HCT116 (cell line): Measurements from ENCODE around the gene MED10. TPM values are rescaled to one million over a fixed set of nuclear protein-coding genes. Genes with fewer than 3 reads are reported as not detected.
A peak's percentile ranks its signal among the peaks of the same experiment; 100 is the strongest.

Experiments used
- ATAC-seq: fragments of 200-7000 bp; cut with Tn5 transposase; 2 replicates; pipeline ENCODE4 v1.9.1; 2020; ENCODE audit warnings: mild to moderate bottlenecking, moderate library complexity
- BruUV-seq: library from RNA; stranded (reverse); fragments of 400-500 nt; replicated peaks from 2 replicates; lab custom pipeline; 2021; lab: Mats Ljungman, UMichigan
- CTCF ChIA-PET: fragments of 300-600 bp; sonication (Branson Sonifier 250); formaldehyde crosslinking; loops from one replicate; lab custom pipeline; 2021; ENCODE audit warnings: antibody characterized with exemption; lab: Charles Lee
- POLR2A ChIA-PET: fragments of 300-600, 350-600 bp; sonication (Branson Sonifier 250); formaldehyde crosslinking; loops from one replicate; lab custom pipeline; 2021; ENCODE audit warnings: antibody characterized with exemption; lab: Charles Lee
- RAD21 ChIA-PET, 2 experiments: fragments of 300-600 bp; sonication (Branson Sonifier 250); formaldehyde crosslinking; loops; one replicate each; lab custom pipeline; 2023; ENCODE audit warnings: low total read pairs in 2 of 2; ENCODE audit not compliant: uncharacterized antibody in 2 of 2, unreplicated experiment in 2 of 2, low non-redundant PET in 1 of 2; lab: Charles Lee
- DNase-seq: peaks from one replicate; pipeline ENCODE4 v3.0.0-alpha.2; 2010; ENCODE audit warnings: low read depth, low spot score
- H2AFZ ChIP-seq: fragments of 200-600 bp; shearing (Covaris generic), sonication (generic); 2 replicates; pipeline ENCODE4 v1.6.1; 2017; ENCODE audit warnings: low read depth, mixed run types, mixed read lengths, antibody characterized with exemption, low read length; ENCODE audit not compliant: poor library complexity, severe bottlenecking
- H3K27ac ChIP-seq: 2 replicates; pipeline ENCODE4 v1.5.1; 2012; ENCODE audit warnings: low read depth, low read length
- H3K27me3 ChIP-seq: fragments of 200-600 bp; sonication (generic); 2 replicates; pipeline ENCODE4 v1.6.1; 2016; ENCODE audit warnings: mixed run types, low read length, mixed read lengths; ENCODE audit not compliant: insufficient read depth
- H3K36me3 ChIP-seq, 2 experiments: fragments of 200-500 bp in 1 of 2; fragments of 200-600 bp in 1 of 2; sonication (Bioruptor generic) in 1 of 2; sonication (generic) in 1 of 2; 2 replicates each; pipeline versions ENCODE4 v1.5.1 to v1.6.1; 2014 to 2016; ENCODE audit warnings: low read length in 2 of 2, inconsistent platforms in 1 of 2, mixed read lengths in 1 of 2, mixed run types in 1 of 2; ENCODE audit not compliant: insufficient read depth in 2 of 2, control insufficient read depth in 1 of 2
- H3K4me1 ChIP-seq, 2 experiments: fragments of 200-600 bp in 1 of 2; sonication (generic) in 1 of 2; 2 replicates each; pipeline versions ENCODE4 v1.5.1 to v1.6.1; 2012 to 2017; ENCODE audit warnings: low read length in 2 of 2, inconsistent platforms in 1 of 2, mild to moderate bottlenecking in 1 of 2, mixed read lengths in 1 of 2, mixed run types in 1 of 2, moderate library complexity in 1 of 2; ENCODE audit not compliant: insufficient read depth in 2 of 2, control insufficient read depth in 1 of 2
- H3K4me2 ChIP-seq: fragments of 200-600 bp; sonication (generic); 2 replicates; pipeline ENCODE4 v1.6.1; 2017; ENCODE audit warnings: mixed run types, low read length, mixed read lengths
- H3K4me3 ChIP-seq, 2 experiments: fragments of 200-600 bp in 1 of 2; sonication (generic) in 1 of 2; replicated peaks in 1 of 2; 2 replicates each; pipeline ENCODE4 v1.5.1; 2011 to 2016; ENCODE audit warnings: low read length in 2 of 2, control low read depth in 1 of 2, low read depth in 1 of 2, mild to moderate bottlenecking in 1 of 2, mixed read lengths in 1 of 2, mixed run types in 1 of 2
- H3K79me2 ChIP-seq: fragments of 200-600 bp; sonication (generic); 2 replicates; pipeline ENCODE4 v1.6.1; 2017; ENCODE audit warnings: mild to moderate bottlenecking, mixed run types, low read length, moderate library complexity, mixed read lengths; ENCODE audit not compliant: insufficient read depth
- H3K9ac ChIP-seq: fragments of 200-600 bp; sonication (generic); 2 replicates; pipeline ENCODE4 v1.6.1; 2016; ENCODE audit warnings: low read length, mixed read lengths
- H3K9me2 ChIP-seq: fragments of 200-600 bp; sonication (generic), shearing (Covaris generic); 2 replicates; pipeline ENCODE4 v1.6.1; 2017; ENCODE audit warnings: mixed run types, mild to moderate bottlenecking, moderate library complexity; ENCODE audit not compliant: insufficient read depth
- H3K9me3 ChIP-seq, 2 experiments: fragments of 200-500 bp in 1 of 2; fragments of 200-600 bp in 1 of 2; sonication (Bioruptor generic) in 1 of 2; sonication (generic) in 1 of 2; 2 replicates each; pipeline ENCODE4 v1.6.1; 2014 to 2017; ENCODE audit warnings: low read length in 2 of 2, mixed read lengths in 2 of 2, inconsistent platforms in 1 of 2, low read depth in 1 of 2, mild to moderate bottlenecking in 1 of 2, mixed run types in 1 of 2, moderate library complexity in 1 of 2; ENCODE audit not compliant: control insufficient read depth in 1 of 2, insufficient read depth in 1 of 2
- H4K20me1 ChIP-seq: fragments of 200-600 bp; sonication (generic), shearing (Covaris generic); 2 replicates; pipeline ENCODE4 v1.6.1; 2017; ENCODE audit warnings: mixed run types, mild to moderate bottlenecking, moderate library complexity; ENCODE audit not compliant: insufficient read depth
- ATF3 ChIP-seq: IDR thresholded peaks from 2 replicates; pipeline ENCODE4 v1.6.1; 2012
- CEBPB ChIP-seq: IDR thresholded peaks from 2 replicates; pipeline ENCODE4 v1.6.1; 2012; ENCODE audit warnings: low read depth
- CTCF ChIP-seq, 3 experiments: fragments of 200-600 bp in 1 of 3; sonication (generic) in 1 of 3; IDR thresholded peaks in 2 of 3; conservative IDR thresholded peaks in 1 of 3; 2 replicates each; pipeline ENCODE4 v1.5.1; 2012 to 2017; ENCODE audit warnings: low read depth in 2 of 3, low read length in 2 of 3, antibody characterized with exemption in 1 of 3, borderline replicate concordance in 1 of 3, control low read depth in 1 of 3, mild to moderate bottlenecking in 1 of 3, mixed read lengths in 1 of 3, mixed run types in 1 of 3, moderate library complexity in 1 of 3; ENCODE audit not compliant: insufficient read depth in 1 of 3
- EZH2phosphoT487 ChIP-seq: fragments of 200-600 bp; IDR thresholded peaks from 2 replicates; pipeline ENCODE4 v1.6.1; 2018; ENCODE audit warnings: antibody characterized with exemption, borderline replicate concordance
- POLR2AphosphoS5 ChIP-seq: IDR thresholded peaks from 2 replicates; pipeline ENCODE4 v1.6.1; 2011; ENCODE audit warnings: mild to moderate bottlenecking, low read depth, low read length, moderate library complexity
- REST ChIP-seq: IDR thresholded peaks from 2 replicates; pipeline ENCODE4 v1.6.1; 2012; ENCODE audit warnings: low read depth
- SP1 ChIP-seq: IDR thresholded peaks from 2 replicates; pipeline ENCODE4 v1.6.1; 2012; ENCODE audit warnings: low read depth
- TCF7L2 ChIP-seq: IDR thresholded peaks from 2 replicates; pipeline ENCODE4 v1.7.0; 2011; ENCODE audit warnings: borderline replicate concordance, inconsistent platforms; ENCODE audit not compliant: insufficient read depth, insufficient read length; ENCODE audit errors: extremely low read depth
- YY1 ChIP-seq: IDR thresholded peaks from 2 replicates; pipeline ENCODE4 v1.6.1; 2011; ENCODE audit warnings: low read length, low read depth, moderate library complexity, mild to moderate bottlenecking; ENCODE audit not compliant: insufficient replicate concordance; ENCODE audit errors: extremely low read depth
- intact Hi-C: fragments of 100-400 bp; cut with micrococcal nuclease; formaldehyde crosslinking; loops from 2 replicates; pipeline ENCODE4 v1.10.0; 2022
- total RNA-seq: library from RNA; stranded (reverse); gene quantifications from one replicate; pipeline ENCODE4 v1.2.1, GENCODE V29; 2021; ENCODE audit not compliant: unreplicated experiment

The MED10 gene
- total RNA-seq, 1 experiment from 2014 or later: 35.0 TPM

- Histone ChIP-seq H3K4me3 (no peak overlapping the region), H3K4me1 (no peaks in the 10 kb centered on the region), H3K79me2 (no peaks in the 10 kb centered on the region), H3K4me2 (no peak overlapping the region), H3K9ac (no peak overlapping the region), H3K9me2 (no peaks in the 10 kb centered on the region), H3K9me3 (no peaks in the 10 kb centered on the region), H3K27me3 (no peaks in the 10 kb centered on the region; the same call in 1 of the 2 replicates), H4K20me1 (no peaks in the 10 kb centered on the region), H3K36me3 (no peaks in the 10 kb centered on the region), H2AFZ (no peak overlapping the region), H3K27ac (no peak overlapping the region)
- DNase-seq (no peak), ATAC-seq (no peak)
- intact Hi-C loops: no loop called here
- no TSS peak for BruUV-seq
- RAD21 ChIA-PET: no interaction called here
- POLR2A ChIA-PET: no interaction called here
- TF ChIP-seq REST (peak; percentile 88), SP1 (no peak)
- CTCF ChIA-PET: no interaction called here
Observed at GRCh38 chr5:6328173-6328572, 50.2 kb downstream of the MED10 start.

- ATAC-seq (no peak), DNase-seq (no peak)
- Histone ChIP-seq H3K27ac (no peak overlapping the region), H4K20me1 (no peaks in the 10 kb centered on the region), H3K9ac (no peak overlapping the region), H3K4me1 (no peaks in the 10 kb centered on the region), H2AFZ (no peak overlapping the region), H3K9me2 (no peaks in the 10 kb centered on the region), H3K4me3 (no peak overlapping the region), H3K27me3 (no peaks in the 10 kb centered on the region), H3K36me3 (no peaks in the 10 kb centered on the region), H3K79me2 (no peaks in the 10 kb centered on the region), H3K9me3 (no peaks in the 10 kb centered on the region), H3K4me2 (no peak overlapping the region)
- CTCF ChIA-PET: no interaction called here
- intact Hi-C loops: no loop called here
- POLR2A ChIA-PET: no interaction called here
- RAD21 ChIA-PET: no interaction called here
- no TSS peak for BruUV-seq
- TF ChIP-seq REST (no peak), CTCF (IDR thresholded peaks at IDR 0.05 in 2 of 3, conservative IDR thresholded peaks at IDR 0.05 in 1 of 3; ENCODE audit: borderline replicate concordance in 1 of 3, insufficient read depth in 1 of 3, low read depth in 2 of 3, low read length in 2 of 3) (no peak), TCF7L2 (no peak), EZH2phosphoT487 (no peak), ATF3 (no peak), YY1 (no peak), CEBPB (no peak), POLR2AphosphoS5 (no peak)
Observed at GRCh38 chr5:6326776-6327175, 51.6 kb downstream of the MED10 start.
